Measurements from ENCODE around the gene PWWP2B.

GRCh38 chr10:132458071-132458585, 61.1 kb downstream of the PWWP2B start:
- TF ChIP-seq, protein P1, sequence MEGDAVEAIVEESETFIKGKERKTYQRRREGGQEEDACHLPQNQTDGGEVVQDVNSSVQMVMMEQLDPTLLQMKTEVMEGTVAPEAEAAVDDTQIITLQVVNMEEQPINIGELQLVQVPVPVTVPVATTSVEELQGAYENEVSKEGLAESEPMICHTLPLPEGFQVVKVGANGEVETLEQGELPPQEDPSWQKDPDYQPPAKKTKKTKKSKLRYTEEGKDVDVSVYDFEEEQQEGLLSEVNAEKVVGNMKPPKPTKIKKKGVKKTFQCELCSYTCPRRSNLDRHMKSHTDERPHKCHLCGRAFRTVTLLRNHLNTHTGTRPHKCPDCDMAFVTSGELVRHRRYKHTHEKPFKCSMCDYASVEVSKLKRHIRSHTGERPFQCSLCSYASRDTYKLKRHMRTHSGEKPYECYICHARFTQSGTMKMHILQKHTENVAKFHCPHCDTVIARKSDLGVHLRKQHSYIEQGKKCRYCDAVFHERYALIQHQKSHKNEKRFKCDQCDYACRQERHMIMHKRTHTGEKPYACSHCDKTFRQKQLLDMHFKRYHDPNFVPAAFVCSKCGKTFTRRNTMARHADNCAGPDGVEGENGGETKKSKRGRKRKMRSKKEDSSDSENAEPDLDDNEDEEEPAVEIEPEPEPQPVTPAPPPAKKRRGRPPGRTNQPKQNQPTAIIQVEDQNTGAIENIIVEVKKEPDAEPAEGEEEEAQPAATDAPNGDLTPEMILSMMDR (IDR thresholded peaks at IDR 0.05; ENCODE audit: insufficient read depth, low read depth, low read length): no peak
- no peak for TF ChIP-seq EZH2 (IDR thresholded peaks at IDR 0.05; ENCODE audit: insufficient read depth, low read length)
